ENCODE measurements around the gene EFTUD2. TPM values are rescaled to one million over a fixed set of nuclear protein-coding genes. Genes with fewer than 3 reads are reported as not detected.

EFTUD2 gene
- total RNA-seq, 1 donor from 2014 or later: 79.3 TPM

GRCh38 chr17:44918006-44918405 is 18.8 kb upstream of the EFTUD2 start:
- peaks cover 0 to 10% (median 4%) of the 10 kb centered on the region in 3 donors for H3K4me1 ChIP-seq (ENCODE audit: control insufficient read depth in 3 of 3, insufficient read depth in 3 of 3, low read length in 3 of 3)
- H3K27ac ChIP-seq (ENCODE audit: low read depth, low read length): no peak overlapping the region
- H3K9me3 ChIP-seq (ENCODE audit: control insufficient read depth in 3 of 3, low read length in 3 of 3): no peaks in the 10 kb centered on the region

GRCh38 chr17:44917456-44917855 is 18.2 kb upstream of the EFTUD2 start:
- Histone ChIP-seq H3K36me3 (ENCODE audit: control insufficient read depth in 3 of 3, insufficient read depth in 3 of 3, low read length in 3 of 3) (no peaks in the 10 kb centered on the region), H3K9ac (ENCODE audit: low read depth in 1 of 3, low read length in 3 of 3) (peak overlapping the region in 1 of 3 donors; percentile 40), H3K4me1 (ENCODE audit: control insufficient read depth in 3 of 3, insufficient read depth in 3 of 3, low read length in 3 of 3) (peaks cover 0 to 10% (median 4%) of the 10 kb centered on the region in 3 donors), H3K27ac (ENCODE audit: low read depth, low read length) (no peak overlapping the region), H3K27me3 (ENCODE audit: control insufficient read depth in 3 of 3, insufficient read depth in 3 of 3, low read length in 3 of 3) (peaks cover 13 to 14% (median 14%) of the 10 kb centered on the region in 3 donors), H3K4me3 (ENCODE audit: low read length in 3 of 3) (no peak overlapping the region), H3K9me3 (ENCODE audit: control insufficient read depth in 3 of 3, low read length in 3 of 3) (no peaks in the 10 kb centered on the region)

More at GRCh38 chr17:44918006-44918405, 18.8 kb upstream of the EFTUD2 start:
- Histone ChIP-seq H3K27me3 (ENCODE audit: control insufficient read depth in 3 of 3, insufficient read depth in 3 of 3, low read length in 3 of 3) (peaks cover 7 to 10% (median 8%) of the 10 kb centered on the region in 3 donors), H3K36me3 (ENCODE audit: control insufficient read depth in 3 of 3, insufficient read depth in 3 of 3, low read length in 3 of 3) (no peaks in the 10 kb centered on the region), H3K4me3 (ENCODE audit: low read length in 3 of 3) (no peak overlapping the region), H3K9ac (ENCODE audit: low read depth in 1 of 3, low read length in 3 of 3) (no peak overlapping the region)

- Histone ChIP-seq H3K4me1 (ENCODE audit: control insufficient read depth in 3 of 3, insufficient read depth in 3 of 3, low read length in 3 of 3) (peaks cover 0 to 10% (median 4%) of the 10 kb centered on the region in 3 donors), H3K4me3 (ENCODE audit: low read length in 3 of 3) (no peak overlapping the region), H3K27me3 (ENCODE audit: control insufficient read depth in 3 of 3, insufficient read depth in 3 of 3, low read length in 3 of 3) (peaks cover 16 to 17% (median 16%) of the 10 kb centered on the region in 3 donors), H3K9me3 (ENCODE audit: control insufficient read depth in 3 of 3, low read length in 3 of 3) (no peaks in the 10 kb centered on the region), H3K36me3 (ENCODE audit: control insufficient read depth in 3 of 3, insufficient read depth in 3 of 3, low read length in 3 of 3) (no peaks in the 10 kb centered on the region), H3K27ac (ENCODE audit: low read depth, low read length) (no peak overlapping the region), H3K9ac (ENCODE audit: low read depth in 1 of 3, low read length in 3 of 3) (no peak overlapping the region)
Measured at GRCh38 chr17:44916781-44917241, 17.6 kb upstream of the EFTUD2 start.

- no peaks in the 10 kb centered on the region for H3K9me3 ChIP-seq (ENCODE audit: control insufficient read depth in 3 of 3, low read length in 3 of 3)
- no peak overlapping the region for H3K9ac ChIP-seq (ENCODE audit: low read depth in 1 of 3, low read length in 3 of 3)
- H3K4me1 ChIP-seq (ENCODE audit: control insufficient read depth in 3 of 3, insufficient read depth in 3 of 3, low read length in 3 of 3): peaks cover 1 to 10% (median 9%) of the 10 kb centered on the region in 3 donors
- no peaks in the 10 kb centered on the region for H3K36me3 ChIP-seq (ENCODE audit: control insufficient read depth in 3 of 3, insufficient read depth in 3 of 3, low read length in 3 of 3)
- H3K27ac ChIP-seq (ENCODE audit: low read depth, low read length): no peak overlapping the region
- H3K4me3 ChIP-seq (ENCODE audit: low read length in 3 of 3): no peak overlapping the region
- H3K27me3 ChIP-seq (ENCODE audit: control insufficient read depth in 3 of 3, insufficient read depth in 3 of 3, low read length in 3 of 3): peaks cover 19 to 24% (median 22%) of the 10 kb centered on the region in 3 donors
Measured at GRCh38 chr17:44915862-44916780, 16.9 kb upstream of the EFTUD2 start.

GRCh38 chr17:44915321-44915726 is 16.1 kb upstream of the EFTUD2 start, which contains the start of gene GFAP:
Gene GFAP, minus strand, starts transcription at chr17:44915500. Its CDS starts 14 bp downstream, at chr17:44915486.
- Histone ChIP-seq H3K9me3 (ENCODE audit: control insufficient read depth in 3 of 3, low read length in 3 of 3) (no peaks in the 10 kb centered on the region), H3K36me3 (ENCODE audit: control insufficient read depth in 3 of 3, insufficient read depth in 3 of 3, low read length in 3 of 3) (no peaks in the 10 kb centered on the region), H3K4me3 (ENCODE audit: low read length in 3 of 3) (no peak within 1 kb of the TSS), H3K27ac (ENCODE audit: low read depth, low read length) (no peak within 1 kb of the TSS), H3K27me3 (ENCODE audit: control insufficient read depth in 3 of 3, insufficient read depth in 3 of 3, low read length in 3 of 3) (peaks cover 19 to 29% (median 28%) of the 10 kb centered on the region in 3 donors), H3K4me1 (ENCODE audit: control insufficient read depth in 3 of 3, insufficient read depth in 3 of 3, low read length in 3 of 3) (peaks cover 4 to 10% (median 10%) of the 10 kb centered on the region in 3 donors), H3K9ac (ENCODE audit: low read depth in 1 of 3, low read length in 3 of 3) (no peak within 1 kb of the TSS)

GRCh38 chr17:44914698-44915271 is 15.5 kb upstream of the EFTUD2 start:
- Histone ChIP-seq H3K27ac (ENCODE audit: low read depth, low read length) (no peak overlapping the region), H3K9ac (ENCODE audit: low read depth in 1 of 3, low read length in 3 of 3) (no peak overlapping the region), H3K27me3 (ENCODE audit: control insufficient read depth in 3 of 3, insufficient read depth in 3 of 3, low read length in 3 of 3) (peaks cover 19 to 29% (median 29%) of the 10 kb centered on the region in 3 donors), H3K4me1 (ENCODE audit: control insufficient read depth in 3 of 3, insufficient read depth in 3 of 3, low read length in 3 of 3) (peaks cover 4 to 8% (median 8%) of the 10 kb centered on the region in 3 donors), H3K36me3 (ENCODE audit: control insufficient read depth in 3 of 3, insufficient read depth in 3 of 3, low read length in 3 of 3) (no peaks in the 10 kb centered on the region), H3K4me3 (ENCODE audit: low read length in 3 of 3) (no peak overlapping the region), H3K9me3 (ENCODE audit: control insufficient read depth in 3 of 3, low read length in 3 of 3) (no peaks in the 10 kb centered on the region)

GRCh38 chr17:44914148-44914547 is 14.9 kb upstream of the EFTUD2 start:
- Histone ChIP-seq H3K4me3 (ENCODE audit: low read length in 3 of 3) (no peak overlapping the region), H3K36me3 (ENCODE audit: control insufficient read depth in 3 of 3, insufficient read depth in 3 of 3, low read length in 3 of 3) (no peaks in the 10 kb centered on the region), H3K9ac (ENCODE audit: low read depth in 1 of 3, low read length in 3 of 3) (no peak overlapping the region), H3K9me3 (ENCODE audit: control insufficient read depth in 3 of 3, low read length in 3 of 3) (no peaks in the 10 kb centered on the region), H3K27ac (ENCODE audit: low read depth, low read length) (no peak overlapping the region), H3K27me3 (ENCODE audit: control insufficient read depth in 3 of 3, insufficient read depth in 3 of 3, low read length in 3 of 3) (peaks cover 19 to 29% (median 29%) of the 10 kb centered on the region in 3 donors), H3K4me1 (ENCODE audit: control insufficient read depth in 3 of 3, insufficient read depth in 3 of 3, low read length in 3 of 3) (peaks cover 4 to 6% (median 5%) of the 10 kb centered on the region in 3 donors)

GRCh38 chr17:44913676-44914075 is 14.4 kb upstream of the EFTUD2 start:
- Histone ChIP-seq H3K9ac (ENCODE audit: low read depth in 1 of 3, low read length in 3 of 3) (no peak overlapping the region), H3K36me3 (ENCODE audit: control insufficient read depth in 3 of 3, insufficient read depth in 3 of 3, low read length in 3 of 3) (no peaks in the 10 kb centered on the region), H3K4me3 (ENCODE audit: low read length in 3 of 3) (no peak overlapping the region), H3K27ac (ENCODE audit: low read depth, low read length) (no peak overlapping the region), H3K4me1 (ENCODE audit: control insufficient read depth in 3 of 3, insufficient read depth in 3 of 3, low read length in 3 of 3) (peaks cover 4 to 6% (median 5%) of the 10 kb centered on the region in 3 donors), H3K27me3 (ENCODE audit: control insufficient read depth in 3 of 3, insufficient read depth in 3 of 3, low read length in 3 of 3) (peaks cover 19 to 29% (median 29%) of the 10 kb centered on the region in 3 donors), H3K9me3 (ENCODE audit: control insufficient read depth in 3 of 3, low read length in 3 of 3) (no peaks in the 10 kb centered on the region)

GRCh38 chr17:44912763-44913544 is 13.7 kb upstream of the EFTUD2 start:
- Histone ChIP-seq H3K4me3 (ENCODE audit: low read length in 3 of 3) (no peak overlapping the region), H3K9me3 (ENCODE audit: control insufficient read depth in 3 of 3, low read length in 3 of 3) (no peaks in the 10 kb centered on the region), H3K4me1 (ENCODE audit: control insufficient read depth in 3 of 3, insufficient read depth in 3 of 3, low read length in 3 of 3) (peaks cover 4 to 6% (median 5%) of the 10 kb centered on the region in 3 donors), H3K27me3 (ENCODE audit: control insufficient read depth in 3 of 3, insufficient read depth in 3 of 3, low read length in 3 of 3) (peaks cover 19 to 29% (median 29%) of the 10 kb centered on the region in 3 donors), H3K27ac (ENCODE audit: low read depth, low read length) (no peak overlapping the region), H3K9ac (ENCODE audit: low read depth in 1 of 3, low read length in 3 of 3) (no peak overlapping the region), H3K36me3 (ENCODE audit: control insufficient read depth in 3 of 3, insufficient read depth in 3 of 3, low read length in 3 of 3) (no peaks in the 10 kb centered on the region)

All from skeletal muscle tissue (tissue), 4 donors.